HepG2 (cell line): ENCODE measurements around the gene ACP5. TPM values are rescaled to one million over a fixed set of nuclear protein-coding genes. Genes with fewer than 3 reads are reported as not detected.

Experiments
- CBFB ChIP-seq: sonication (generic); formaldehyde crosslinking; IDR thresholded peaks from 2 replicates; pipeline ENCODE4 v1.4.0; 2020; ENCODE audit warnings: missing genetic modification reagents
- DDIT3 ChIP-seq: sonication (generic); formaldehyde crosslinking; IDR thresholded peaks from 2 replicates; pipeline ENCODE4 v1.4.0; 2020; ENCODE audit warnings: mild to moderate bottlenecking, missing genetic modification reagents
- ETV6 ChIP-seq: sonication (generic); formaldehyde crosslinking; conservative IDR thresholded peaks from 2 replicates; pipeline ENCODE4 v1.4.0; 2020; ENCODE audit warnings: missing genetic modification reagents
- EZH2 ChIP-seq: conservative IDR thresholded peaks from 2 replicates; pipeline ENCODE4 v1.6.1; 2012; ENCODE audit warnings: mild to moderate bottlenecking, low read depth, low read length, moderate library complexity
- GATAD1 ChIP-seq: IDR thresholded peaks from 2 replicates; pipeline ENCODE4 v1.6.1; 2016; ENCODE audit warnings: missing genetic modification reagents, missing compliant biosample characterization
- HMG20A ChIP-seq: IDR thresholded peaks from 2 replicates; pipeline ENCODE4 v1.6.1; 2016; ENCODE audit warnings: borderline replicate concordance
- IRX3 ChIP-seq: sonication (generic); formaldehyde crosslinking; IDR thresholded peaks from 2 replicates; pipeline ENCODE4 v1.8.1; 2023; ENCODE audit warnings: mild to moderate bottlenecking, low read depth, missing genetic modification reagents, borderline replicate concordance
- KLF13 ChIP-seq: sonication (generic); formaldehyde crosslinking; IDR thresholded peaks from 2 replicates; pipeline ENCODE4 v1.4.0; 2020; ENCODE audit warnings: mild to moderate bottlenecking, missing genetic modification reagents
- MBD4 ChIP-seq: IDR thresholded peaks from 2 replicates; pipeline ENCODE4 v1.6.1; 2012; ENCODE audit warnings: low read length, inconsistent platforms, borderline replicate concordance
- NCOA5 ChIP-seq: sonication (generic); formaldehyde crosslinking; IDR thresholded peaks from 2 replicates; pipeline ENCODE4 v1.4.0; 2020; ENCODE audit warnings: missing genetic modification reagents
- POLR2AphosphoS5 ChIP-seq: IDR thresholded peaks from 2 replicates; pipeline ENCODE4 v1.6.1; 2012; ENCODE audit warnings: low read depth, low read length
- SOX13 ChIP-seq, 3 experiments: fragments of 450-650 bp in 1 of 3; sonication (generic) in 1 of 3; formaldehyde crosslinking in 1 of 3; IDR thresholded peaks in 2 of 3; conservative IDR thresholded peaks in 1 of 3; 2 replicates each; pipeline versions ENCODE4 v1.5.0 to v1.6.1; 2016 to 2020; ENCODE audit warnings: antibody characterized with exemption in 1 of 3, mild to moderate bottlenecking in 1 of 3, missing compliant biosample characterization in 1 of 3, missing genetic modification reagents in 1 of 3, moderate library complexity in 1 of 3
- SRY ChIP-seq: sonication (generic); formaldehyde crosslinking; IDR thresholded peaks from 2 replicates; pipeline ENCODE4 v1.8.0; 2022; ENCODE audit warnings: mild to moderate bottlenecking, missing genetic modification reagents
- TARDBP ChIP-seq: sonication (generic); formaldehyde crosslinking; IDR thresholded peaks from 2 replicates; pipeline ENCODE4 v1.8.0; 2022; ENCODE audit warnings: mild to moderate bottlenecking, missing genetic modification reagents
- TBP ChIP-seq: sonication (generic); formaldehyde crosslinking; IDR thresholded peaks from 2 replicates; pipeline ENCODE4 v1.5.0; 2020; ENCODE audit warnings: missing genetic modification reagents
- TCF7 ChIP-seq: sonication (generic); IDR thresholded peaks from 2 replicates; pipeline ENCODE4 v1.6.1; 2016; ENCODE audit warnings: antibody characterized with exemption, low read depth
- TMF1 ChIP-seq: sonication (generic); formaldehyde crosslinking; IDR thresholded peaks from 2 replicates; pipeline ENCODE4 v1.8.1; 2022; ENCODE audit warnings: low read depth, missing genetic modification reagents
- TOE1 ChIP-seq: sonication (generic); formaldehyde crosslinking; IDR thresholded peaks from 2 replicates; pipeline ENCODE4 v1.4.0; 2020; ENCODE audit warnings: mild to moderate bottlenecking, missing genetic modification reagents
- TSC22D2 ChIP-seq: sonication (generic); formaldehyde crosslinking; IDR thresholded peaks from 2 replicates; pipeline ENCODE4 v1.5.1; 2020; ENCODE audit warnings: missing genetic modification reagents, mild to moderate bottlenecking, borderline replicate concordance
- ZFP36L2 ChIP-seq: sonication (generic); formaldehyde crosslinking; IDR thresholded peaks from 2 replicates; pipeline ENCODE4 v1.4.0; 2020; ENCODE audit warnings: missing genetic modification reagents
- ZNF44 ChIP-seq: sonication (generic); formaldehyde crosslinking; IDR thresholded peaks from 2 replicates; pipeline ENCODE4 v1.5.1; 2020; ENCODE audit warnings: mild to moderate bottlenecking, missing genetic modification reagents
- ZNF510 ChIP-seq: sonication (generic); formaldehyde crosslinking; IDR thresholded peaks from 2 replicates; pipeline ENCODE4 v1.4.0; 2020; ENCODE audit warnings: low read depth, mild to moderate bottlenecking, missing genetic modification reagents
- ZNF660 ChIP-seq: sonication (generic); formaldehyde crosslinking; IDR thresholded peaks from 2 replicates; pipeline ENCODE4 v1.5.1; 2020; ENCODE audit warnings: mild to moderate bottlenecking, low read depth, missing genetic modification reagents, borderline replicate concordance
- polyA plus RNA-seq, 8 experiments: library from polyadenylated mRNA; depleted of rRNA in 3 of 8; stranded (reverse) in 7 of 8; unstranded in 1 of 8; fragments of >200 nt; fragmentation: Illumina TruSeq in 4 of 8; extraction: Trizol in 4 of 8; gene quantifications; 2 replicates each; pipeline versions ENCODE4 v1.2.1 to v1.2.3, GENCODE V29; 2011 to 2016; ENCODE audit warnings: low read depth in 4 of 8, missing spikeins in 1 of 8, mixed read lengths in 1 of 8; ENCODE audit not compliant: insufficient read depth in 1 of 8
- total RNA-seq, 5 experiments: library from RNA; depleted of rRNA; stranded (reverse); fragments of >200 nt; fragmentation: Illumina TruSeq; extraction: Trizol; gene quantifications; 2 replicates each; pipeline ENCODE4 v1.2.3, GENCODE V29; 2016; ENCODE audit warnings: low read depth in 1 of 5
- TF ChIP-seq, protein P1 (sequence below): IDR thresholded peaks from 2 replicates; pipeline ENCODE4 v1.6.1; 2016; ENCODE audit warnings: missing biosample characterization, missing genetic modification reagents, low read depth
- TF ChIP-seq, protein P2 (sequence below): sonication (generic); formaldehyde crosslinking; conservative IDR thresholded peaks from 2 replicates; pipeline ENCODE4 v1.4.0; 2020; ENCODE audit warnings: mild to moderate bottlenecking, missing genetic modification reagents, moderate library complexity
- TF ChIP-seq, protein P3 (sequence below): sonication (generic); formaldehyde crosslinking; IDR thresholded peaks from 2 replicates; pipeline ENCODE4 v1.5.0; 2020; ENCODE audit warnings: mild to moderate bottlenecking, low read depth, missing genetic modification reagents, borderline replicate concordance

The ACP5 gene
- total and polyA plus RNA-seq, 2 of the 13 experiments (the other 11 are each of a cell fraction or from before 2014, with no cell fraction given), result 1.3 to 6.7 TPM

DNA sequence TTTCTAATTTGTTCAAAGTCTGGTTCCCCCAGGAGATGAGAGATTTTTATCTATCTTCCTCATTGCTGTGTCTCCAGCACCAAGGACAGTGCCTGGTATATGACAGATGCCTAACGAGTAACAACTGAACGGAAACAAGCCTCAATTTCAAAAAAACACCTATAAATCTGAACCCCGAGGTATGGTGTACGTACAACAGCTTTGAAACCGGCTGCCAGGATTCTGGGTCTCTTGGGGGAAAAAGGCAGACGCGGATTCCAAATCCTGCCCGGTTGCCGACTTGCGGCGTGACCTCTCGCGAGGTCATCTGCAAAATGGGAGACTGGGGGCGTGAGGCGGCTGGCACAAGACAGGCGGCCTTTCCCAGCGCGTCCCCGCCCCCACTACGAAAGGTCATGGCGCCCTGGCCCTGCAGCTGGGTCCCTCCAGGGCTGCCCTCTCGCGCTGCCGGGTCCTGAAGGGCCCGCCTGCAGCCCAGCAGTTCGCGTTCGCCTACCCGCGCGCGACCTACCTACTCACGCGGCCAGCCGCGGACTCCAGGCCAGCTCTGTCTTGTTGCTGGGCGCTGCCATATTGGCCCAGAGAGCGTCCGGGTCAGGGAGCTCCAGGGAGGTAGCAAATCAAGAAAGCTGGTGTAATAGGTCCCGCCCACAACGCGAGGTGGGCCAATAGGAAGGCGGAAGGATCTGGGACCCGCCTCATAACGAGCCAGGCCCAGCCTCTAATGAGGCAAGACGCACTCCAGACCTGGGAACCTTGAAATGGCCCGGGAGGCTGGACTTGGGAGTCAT is 48.7 kb downstream of the ACP5 start, which contains the start of gene ECSIT (continued):
- TF ChIP-seq TARDBP, result peak; percentile 77; the same call in 1 of the 2 replicates
- no peak for TF ChIP-seq TCF7
- peak; percentile 96 for TF ChIP-seq GATAD1
- TF ChIP-seq, protein P1, sequence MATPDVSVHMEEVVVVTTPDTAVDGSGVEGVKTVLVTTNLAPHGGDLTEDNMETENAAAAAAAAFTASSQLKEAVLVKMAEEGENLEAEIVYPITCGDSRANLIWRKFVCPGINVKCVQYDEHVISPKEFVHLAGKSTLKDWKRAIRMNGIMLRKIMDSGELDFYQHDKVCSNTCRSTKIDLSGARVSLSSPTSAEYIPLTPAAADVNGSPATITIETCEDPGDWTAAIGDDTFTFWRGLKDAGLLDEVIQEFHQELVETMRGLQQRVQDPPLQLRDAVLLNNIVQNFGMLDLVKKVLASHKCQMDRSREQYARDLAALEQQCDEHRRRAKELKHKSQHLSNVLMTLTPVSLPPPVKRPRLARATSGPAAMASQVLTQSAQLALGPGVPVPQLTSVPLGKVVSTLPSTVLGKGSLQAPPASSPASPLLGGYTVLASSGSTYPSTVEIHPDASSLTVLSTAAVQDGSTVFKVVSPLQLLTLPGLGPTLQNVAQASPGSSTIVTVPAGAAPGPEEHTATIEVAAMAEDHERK (CRISPR knock-in tag), result no peak
- no peak for TF ChIP-seq SOX13 (IDR thresholded peaks at IDR 0.05)
- TF ChIP-seq SOX13 (CRISPR knock-in tag; conservative IDR thresholded peaks at IDR 0.05 in 1 of 2, IDR thresholded peaks at IDR 0.05 in 1 of 2), result no peak
- no peak for TF ChIP-seq TOE1
- no peak for TF ChIP-seq TSC22D2
- no peak for TF ChIP-seq TMF1
- peak; percentile 44; the same call in 1 of the 2 replicates for TF ChIP-seq CBFB (CRISPR knock-in tag)
- TF ChIP-seq KLF13 (CRISPR knock-in tag), result peak; percentile 81; the same call in 1 of the 2 replicates
- TF ChIP-seq EZH2, result no peak
- no peak for TF ChIP-seq ZNF510 (CRISPR knock-in tag)
- TF ChIP-seq ZNF660 (CRISPR knock-in tag), result no peak
- TF ChIP-seq ZFP36L2 (CRISPR knock-in tag), result no peak; the same call in 1 of the 2 replicates
- no peak for TF ChIP-seq DDIT3
- TF ChIP-seq HMG20A (CRISPR knock-in tag), result no peak
- no peak for TF ChIP-seq TBP (CRISPR knock-in tag)
- TF ChIP-seq, protein P2, sequence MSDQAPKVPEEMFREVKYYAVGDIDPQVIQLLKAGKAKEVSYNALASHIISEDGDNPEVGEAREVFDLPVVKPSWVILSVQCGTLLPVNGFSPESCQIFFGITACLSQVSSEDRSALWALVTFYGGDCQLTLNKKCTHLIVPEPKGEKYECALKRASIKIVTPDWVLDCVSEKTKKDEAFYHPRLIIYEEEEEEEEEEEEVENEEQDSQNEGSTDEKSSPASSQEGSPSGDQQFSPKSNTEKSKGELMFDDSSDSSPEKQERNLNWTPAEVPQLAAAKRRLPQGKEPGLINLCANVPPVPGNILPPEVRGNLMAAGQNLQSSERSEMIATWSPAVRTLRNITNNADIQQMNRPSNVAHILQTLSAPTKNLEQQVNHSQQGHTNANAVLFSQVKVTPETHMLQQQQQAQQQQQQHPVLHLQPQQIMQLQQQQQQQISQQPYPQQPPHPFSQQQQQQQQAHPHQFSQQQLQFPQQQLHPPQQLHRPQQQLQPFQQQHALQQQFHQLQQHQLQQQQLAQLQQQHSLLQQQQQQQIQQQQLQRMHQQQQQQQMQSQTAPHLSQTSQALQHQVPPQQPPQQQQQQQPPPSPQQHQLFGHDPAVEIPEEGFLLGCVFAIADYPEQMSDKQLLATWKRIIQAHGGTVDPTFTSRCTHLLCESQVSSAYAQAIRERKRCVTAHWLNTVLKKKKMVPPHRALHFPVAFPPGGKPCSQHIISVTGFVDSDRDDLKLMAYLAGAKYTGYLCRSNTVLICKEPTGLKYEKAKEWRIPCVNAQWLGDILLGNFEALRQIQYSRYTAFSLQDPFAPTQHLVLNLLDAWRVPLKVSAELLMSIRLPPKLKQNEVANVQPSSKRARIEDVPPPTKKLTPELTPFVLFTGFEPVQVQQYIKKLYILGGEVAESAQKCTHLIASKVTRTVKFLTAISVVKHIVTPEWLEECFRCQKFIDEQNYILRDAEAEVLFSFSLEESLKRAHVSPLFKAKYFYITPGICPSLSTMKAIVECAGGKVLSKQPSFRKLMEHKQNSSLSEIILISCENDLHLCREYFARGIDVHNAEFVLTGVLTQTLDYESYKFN (CRISPR knock-in tag), result peak; percentile 53
- TF ChIP-seq NCOA5 (CRISPR knock-in tag), result no peak
- TF ChIP-seq IRX3 (CRISPR knock-in tag), result no peak
- TF ChIP-seq SRY (CRISPR knock-in tag), result peak; percentile 80; the same call in 1 of the 2 replicates
- peak; percentile 64 for TF ChIP-seq POLR2AphosphoS5
- no peak; the same call in 1 of the 2 replicates for TF ChIP-seq ETV6 (CRISPR knock-in tag)
- TF ChIP-seq MBD4, result no peak
- TF ChIP-seq ZNF44, result peak; percentile 90; the same call in 1 of the 2 replicates
- TF ChIP-seq, protein P3, sequence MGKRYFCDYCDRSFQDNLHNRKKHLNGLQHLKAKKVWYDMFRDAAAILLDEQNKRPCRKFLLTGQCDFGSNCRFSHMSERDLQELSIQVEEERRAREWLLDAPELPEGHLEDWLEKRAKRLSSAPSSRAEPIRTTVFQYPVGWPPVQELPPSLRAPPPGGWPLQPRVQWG (CRISPR knock-in tag), result no peak
